GM12891 (cell line): ENCODE measurements around the gene SBNO2.

Experiments used
- DNase-seq: peaks from one replicate; pipeline ENCODE4 v3.0.0; 2011; ENCODE audit warnings: low spot score; ENCODE audit not compliant: insufficient read length
- FAIRE-seq: peaks from 2 replicates; lab custom pipeline; 2011; peaks lifted over from hg19 to GRCh38; lab: Jason Lieb, UNC
- PAX5 ChIP-seq: IDR thresholded peaks from 2 replicates; pipeline ENCODE4 v1.6.1; 2011; ENCODE audit warnings: low read length, moderate library complexity, mild to moderate bottlenecking; ENCODE audit not compliant: insufficient read depth, severe bottlenecking
- POLR2A ChIP-seq: IDR thresholded peaks from 2 replicates; pipeline ENCODE4 v1.6.1; 2011; ENCODE audit warnings: low read depth, low read length, control low read depth
- POLR2AphosphoS5 ChIP-seq: IDR thresholded peaks from 2 replicates; pipeline ENCODE4 v1.6.1; 2011; ENCODE audit warnings: low read depth, low read length, control low read depth
- POU2F2 ChIP-seq: IDR thresholded peaks from 2 replicates; pipeline ENCODE4 v1.6.1; 2011; ENCODE audit warnings: low read depth, mild to moderate bottlenecking, control low read depth, low read length, moderate library complexity
- SPI1 ChIP-seq: IDR thresholded peaks from 2 replicates; pipeline ENCODE4 v1.6.1; 2011; ENCODE audit warnings: low read depth, low read length, control low read depth
- TAF1 ChIP-seq: IDR thresholded peaks from 2 replicates; pipeline ENCODE4 v1.6.1; 2011; ENCODE audit warnings: low read depth, low read length, control low read depth

The SBNO2 gene

DNA sequence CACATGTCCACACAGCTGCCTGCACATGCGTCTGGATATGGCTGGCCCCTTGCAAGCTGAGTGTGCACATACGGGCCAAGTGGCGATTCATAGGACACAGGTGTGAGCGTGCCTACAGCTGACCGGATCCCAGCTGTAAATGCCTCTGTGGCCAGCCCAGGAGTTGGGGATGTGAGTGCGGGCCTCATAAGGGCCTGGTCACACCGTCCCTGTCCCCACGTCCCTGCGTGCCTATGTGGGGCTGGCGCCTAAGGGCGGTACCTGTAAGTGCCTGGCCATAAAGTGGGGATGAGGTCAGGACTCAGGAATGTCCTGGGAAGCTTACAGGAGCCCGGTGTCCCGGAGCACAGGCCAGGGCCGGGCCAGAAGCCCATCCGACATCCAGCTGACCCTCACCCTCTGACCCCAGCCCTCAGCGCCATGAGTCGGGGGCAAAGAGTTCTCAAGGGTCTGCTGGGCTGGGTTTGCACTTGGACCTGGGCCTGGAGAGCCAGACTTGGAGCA lies 108.4 kb downstream of the SBNO2 start:
- peak; percentile 58 for FAIRE-seq
- no peak for DNase-seq
- TF ChIP-seq POLR2AphosphoS5: no peak

DNA sequence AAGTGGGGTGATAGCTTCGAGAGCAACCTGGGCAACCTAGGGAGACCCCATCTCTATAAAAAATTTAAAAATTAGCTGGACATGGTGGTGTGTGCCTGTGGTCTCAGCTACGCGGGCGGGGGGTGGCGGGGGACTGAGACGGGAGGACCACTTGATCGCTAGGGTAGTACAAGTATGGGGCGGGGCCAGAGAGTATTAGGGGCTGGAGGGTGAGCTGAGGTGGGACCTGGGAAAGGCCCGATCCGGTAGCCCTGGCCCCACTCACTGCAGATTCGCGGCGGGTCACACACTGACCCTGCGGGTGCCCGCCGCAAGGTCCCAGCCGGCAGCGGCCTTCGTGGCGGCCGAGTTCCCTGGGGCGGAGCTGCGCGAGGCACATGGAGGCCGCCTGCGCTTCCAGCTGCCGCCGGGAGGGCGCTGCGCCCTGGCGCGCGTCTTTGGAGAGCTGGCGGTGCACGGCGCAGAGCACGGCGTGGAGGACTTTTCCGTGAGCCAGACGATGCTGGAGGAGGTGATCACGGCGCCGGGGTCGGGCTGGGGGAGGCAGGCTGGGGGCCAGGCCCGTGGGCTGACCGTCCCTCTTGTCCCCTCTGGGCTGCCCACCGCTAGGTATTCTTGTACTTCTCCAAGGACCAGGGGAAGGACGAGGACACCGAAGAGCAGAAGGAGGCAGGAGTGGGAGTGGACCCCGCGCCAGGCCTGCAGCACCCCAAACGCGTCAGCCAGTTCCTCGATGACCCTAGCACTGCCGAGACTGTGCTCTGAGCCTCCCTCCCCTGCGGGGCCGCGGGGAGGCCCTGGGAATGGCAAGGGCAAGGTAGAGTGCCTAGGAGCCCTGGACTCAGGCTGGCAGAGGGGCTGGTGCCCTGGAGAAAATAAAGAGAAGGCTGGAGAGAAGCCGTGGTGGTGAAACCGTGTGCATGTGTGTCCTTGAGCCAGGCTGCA lies 109.1 kb downstream of the SBNO2 start:
- peak; percentile 99 for FAIRE-seq
- DNase-seq: peak; percentile 75
- TF ChIP-seq SPI1 (no peak), POLR2AphosphoS5 (no peak), TAF1 (no peak), PAX5 (no peak), POLR2A (no peak), POU2F2 (no peak)

DNA sequence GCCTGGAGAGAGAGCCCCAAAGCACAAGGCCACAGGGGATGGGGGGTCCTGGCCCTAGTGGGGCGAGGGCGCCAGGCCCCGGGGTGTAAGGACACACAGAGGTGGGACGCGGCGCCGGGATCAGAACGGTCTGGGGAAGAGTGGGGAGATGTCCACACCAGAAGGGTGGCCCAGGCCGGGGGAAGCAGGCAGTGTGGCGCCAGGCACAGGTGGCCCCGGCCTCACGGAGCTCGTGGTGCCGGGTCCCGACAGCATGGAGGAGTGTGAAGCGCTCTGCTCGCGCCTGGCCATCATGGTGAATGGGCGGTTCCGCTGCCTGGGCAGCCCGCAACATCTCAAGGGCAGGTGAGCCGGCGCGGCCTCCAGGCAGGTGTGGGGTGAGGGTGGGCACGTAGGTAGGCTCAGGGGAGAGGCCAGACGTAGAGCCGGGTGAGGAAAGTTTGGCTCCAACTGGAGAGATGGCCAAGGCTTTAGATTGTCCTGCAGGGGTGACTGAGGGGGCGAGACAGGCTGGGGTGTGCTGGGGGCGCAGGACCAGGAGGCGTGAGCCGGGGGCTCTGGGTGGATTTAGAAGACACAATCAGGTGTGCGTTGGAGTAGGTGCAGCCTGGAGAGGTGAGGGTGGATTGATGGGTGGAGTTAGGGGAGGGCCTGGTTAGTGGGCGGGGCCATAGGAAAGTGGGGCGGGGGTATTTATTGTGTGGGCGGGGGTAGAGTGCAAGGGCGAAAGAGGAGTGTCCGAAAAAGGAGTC lies 110.0 kb downstream of the SBNO2 start:
- DNase-seq (no peak), FAIRE-seq (peak; percentile 33)
- TF ChIP-seq PAX5: no peak
- no peak for TF ChIP-seq POLR2A
- no peak for TF ChIP-seq SPI1
- no peak for TF ChIP-seq POLR2AphosphoS5
- TF ChIP-seq POU2F2: no peak
- no peak for TF ChIP-seq TAF1

DNA sequence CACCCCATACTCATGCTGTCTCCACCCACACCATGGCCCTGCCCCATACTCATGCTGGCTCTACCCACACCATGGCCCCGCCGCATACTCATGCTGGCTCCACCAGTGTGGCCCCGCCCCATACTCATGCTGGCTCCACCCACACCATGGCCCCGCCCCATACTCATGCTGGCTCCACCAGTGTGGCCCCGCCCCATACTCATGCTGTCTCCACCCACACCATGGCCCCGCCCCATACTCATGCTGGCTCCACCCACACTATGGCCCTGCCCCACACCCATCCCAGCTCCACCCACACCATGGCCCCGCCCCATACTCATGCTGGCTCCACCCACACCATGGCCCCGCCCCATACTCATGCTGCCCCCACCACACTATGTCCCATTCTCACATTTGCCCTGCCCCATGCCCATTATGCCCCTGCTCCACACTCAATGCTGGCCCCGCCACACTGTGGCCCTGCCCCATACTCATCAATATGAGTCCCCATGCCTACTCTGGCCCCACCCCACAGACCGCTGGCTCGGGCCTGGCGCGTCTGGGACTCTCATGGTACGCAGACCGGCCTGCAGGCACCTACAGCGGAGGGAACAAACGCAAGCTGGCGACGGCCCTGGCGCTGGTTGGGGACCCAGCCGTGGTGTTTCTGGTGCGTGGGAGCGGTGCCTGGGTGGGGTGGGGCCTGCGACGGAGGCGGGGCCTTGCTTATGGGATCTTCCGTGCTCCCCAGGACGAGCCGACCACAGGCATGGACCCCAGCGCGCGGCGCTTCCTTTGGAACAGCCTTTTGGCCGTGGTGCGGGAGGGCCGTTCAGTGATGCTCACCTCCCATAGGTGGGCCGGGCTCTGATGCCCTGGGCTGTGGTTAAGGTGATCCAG lies 110.8 kb downstream of the SBNO2 start:
- no peak for TF ChIP-seq TAF1
- TF ChIP-seq POLR2AphosphoS5: no peak
- TF ChIP-seq SPI1: no peak
- TF ChIP-seq PAX5: no peak
- no peak for TF ChIP-seq POU2F2
- DNase-seq: no peak
- peak; percentile 98 for FAIRE-seq

DNA sequence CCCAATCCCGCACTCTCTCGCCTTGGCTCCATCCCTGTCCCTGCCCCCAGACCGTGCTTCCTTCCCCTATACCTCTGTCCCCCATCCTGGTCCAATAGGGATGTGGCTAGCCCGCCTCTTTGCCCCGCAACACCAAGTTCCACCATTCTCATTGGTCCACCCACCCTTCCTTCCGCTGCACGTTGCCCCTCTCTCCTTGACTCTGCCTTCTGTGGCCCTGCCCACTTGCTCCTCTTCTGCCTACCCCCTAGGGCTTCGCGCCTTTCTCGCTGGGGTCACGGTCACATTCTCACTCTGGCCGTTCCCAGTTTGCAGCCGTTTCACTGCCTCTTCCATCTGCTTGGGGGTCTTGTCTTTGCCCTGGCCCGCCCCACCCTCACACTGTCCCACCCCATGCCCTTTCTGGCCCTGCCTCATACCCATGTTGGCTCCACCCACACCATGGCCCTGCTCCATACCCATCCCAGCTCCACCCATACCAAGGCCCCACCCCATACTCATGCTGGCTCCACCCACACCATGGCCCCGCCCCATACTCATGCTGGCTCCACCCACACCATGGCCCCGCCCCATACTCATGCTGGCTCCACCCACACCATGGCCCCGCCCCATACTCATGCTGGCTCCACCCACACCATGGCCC lies 111.6 kb downstream of the SBNO2 start:
- TF ChIP-seq TAF1: no peak
- no peak for TF ChIP-seq PAX5
- TF ChIP-seq SPI1: no peak
- no peak for TF ChIP-seq POLR2A
- no peak for TF ChIP-seq POU2F2
- no peak for TF ChIP-seq POLR2AphosphoS5
- no peak for DNase-seq
- FAIRE-seq: no peak

DNA sequence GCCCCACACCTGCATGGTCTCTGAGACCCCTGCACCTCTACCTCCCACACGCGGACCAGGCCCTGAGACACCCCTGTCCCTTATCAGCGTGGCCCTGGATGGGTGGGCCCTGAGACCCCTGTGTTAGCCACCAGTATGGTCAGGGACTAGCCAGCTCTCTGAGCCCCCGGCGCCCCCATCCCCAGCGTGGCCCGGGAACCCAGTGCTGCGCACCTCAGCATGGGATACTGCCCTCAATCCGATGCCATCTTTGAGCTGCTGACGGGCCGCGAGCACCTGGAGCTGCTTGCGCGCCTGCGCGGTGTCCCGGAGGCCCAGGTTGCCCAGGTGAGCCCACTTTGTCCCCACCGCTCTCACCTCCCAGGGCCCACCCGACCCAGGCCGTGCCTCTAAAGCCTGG lies 112.1 kb downstream of the SBNO2 start:
- FAIRE-seq: no peak
- no peak for TF ChIP-seq TAF1

DNA sequence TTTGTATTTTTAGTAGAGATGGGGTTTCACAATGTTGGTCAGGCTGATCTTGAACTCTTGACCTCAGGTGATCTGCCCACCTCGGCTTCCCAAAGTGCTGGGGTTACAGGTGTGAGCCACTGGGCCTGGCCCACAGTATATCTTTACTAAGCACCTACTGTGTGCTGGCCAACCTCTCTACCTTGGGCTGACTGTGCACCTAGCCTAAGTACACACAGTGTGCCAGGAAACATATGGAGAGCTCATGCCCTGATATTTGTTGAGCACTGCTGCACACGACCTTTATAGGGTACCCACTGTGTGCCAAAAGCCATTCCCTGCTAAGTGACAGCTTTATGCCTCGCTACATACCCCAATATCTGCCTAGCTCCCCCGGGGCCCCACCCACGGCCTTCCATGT lies 113.4 kb downstream of the SBNO2 start:
- FAIRE-seq: no peak

More for the DNA sequence above, 112.1 kb downstream of the SBNO2 start:
- DNase-seq: no peak

DNA sequence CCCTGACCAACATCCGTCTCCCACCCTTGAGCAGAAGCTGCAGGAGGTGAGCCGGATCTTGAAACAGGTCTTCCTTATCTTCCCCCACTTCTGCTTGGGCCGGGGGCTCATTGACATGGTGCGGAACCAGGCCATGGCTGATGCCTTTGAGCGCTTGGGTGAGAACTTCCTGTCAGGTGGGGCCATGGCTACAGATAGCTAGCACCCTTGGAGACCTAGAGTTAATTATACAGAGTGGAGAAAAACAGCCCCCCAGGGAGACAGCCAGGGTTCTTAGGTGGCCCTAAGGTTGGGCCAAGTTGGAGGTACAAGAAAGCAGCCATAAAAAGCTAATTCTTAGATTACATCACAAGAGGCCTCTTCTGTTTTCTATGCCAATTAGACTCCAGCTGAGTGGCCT lies 116.0 kb downstream of the SBNO2 start:
- DNase-seq: no peak
- no peak for TF ChIP-seq PAX5
- no peak for TF ChIP-seq POU2F2
- no peak for TF ChIP-seq POLR2AphosphoS5
- TF ChIP-seq SPI1: no peak
- no peak for TF ChIP-seq POLR2A
- TF ChIP-seq TAF1: no peak
- no peak for FAIRE-seq

More for the DNA sequence above, 113.4 kb downstream of the SBNO2 start:
- DNase-seq: no peak
- TF ChIP-seq PAX5: no peak
- TF ChIP-seq POLR2AphosphoS5: no peak
- TF ChIP-seq POLR2A: no peak
- no peak for TF ChIP-seq POU2F2
- TF ChIP-seq TAF1: no peak
- TF ChIP-seq SPI1: no peak
